ENCODE results near the gene PCDHB3.
A peak's percentile ranks its signal among the peaks of the same experiment; 100 is the strongest.
"Not testable (repeated sequence)": the region's sequence is repeated elsewhere in the genome, so short reads cannot be mapped to it uniquely, and the experiment has no call there.

PCDHB3 gene

GRCh38 chr5:141105350-141105749, 5.1 kb downstream of the PCDHB3 start:
- Histone ChIP-seq H3K9me3 (ENCODE audit: control extremely low read depth in 1 of 5, control insufficient read depth in 4 of 5, insufficient read depth in 2 of 5, low read depth in 1 of 5, low read length in 4 of 5) (peaks cover 0 to 18% (median 14%) of the 10 kb centered on the region in 5 experiments), H3K4me1 (ENCODE audit: control extremely low read depth in 1 of 4, control insufficient read depth in 4 of 4, insufficient read depth in 4 of 4, low read length in 3 of 4) (no peaks in the 10 kb centered on the region), H3K27ac (ENCODE audit: insufficient read depth in 1 of 2, low read depth in 1 of 2, low read length in 2 of 2, poor library complexity in 1 of 2, severe bottlenecking in 2 of 2) (no peak overlapping the region), H3K27me3 (replicated peaks in 2 of 5; ENCODE audit: control insufficient read depth in 4 of 5, insufficient read depth in 5 of 5, low read length in 4 of 5) (peaks cover 0 to 17% (median 10%) of the 10 kb centered on the region in 5 experiments), H3K36me3 (ENCODE audit: control insufficient read depth in 4 of 4, insufficient read depth in 4 of 4, low read length in 3 of 4) (no peaks in the 10 kb centered on the region), H3K4me3 (ENCODE audit: control insufficient read depth in 1 of 7, extremely low read depth in 1 of 7, insufficient read depth in 4 of 7, low read depth in 2 of 7, low read length in 6 of 7) (no peak overlapping the region)
- ChIA-PET POLR2A (no interaction called here), CTCF (no interaction called here)
- no peak for DNase-seq
- WGBS (ENCODE audit: insufficient coverage) = 67% methylated on average over 1 of the region's 2 CpGs

GRCh38 chr5:141119250-141119649, 19.0 kb downstream of the PCDHB3 start:
- POLR2A ChIA-PET = no interaction called here
- WGBS (ENCODE audit: insufficient coverage) = no CpG with 5 or more reads among the region's 2 CpGs

GRCh38 chr5:141121563-141121962, 21.3 kb downstream of the PCDHB3 start, which contains the start of gene PCDHB4:
PCDHB4 (plus strand) TSS chr5:141121818; CDS start chr5:141121999, 181 bp downstream.
- Histone ChIP-seq H3K27me3 (replicated peaks in 2 of 5; ENCODE audit: control insufficient read depth in 4 of 5, insufficient read depth in 5 of 5, low read length in 4 of 5) (peaks cover 0 to 21% (median 3%) of the 10 kb centered on the region in 5 experiments), H3K9me3 (ENCODE audit: control extremely low read depth in 1 of 5, control insufficient read depth in 4 of 5, insufficient read depth in 2 of 5, low read depth in 1 of 5, low read length in 4 of 5) (peaks cover 2 to 17% (median 9%) of the 10 kb centered on the region in 5 experiments), H3K27ac (ENCODE audit: insufficient read depth in 1 of 2, low read depth in 1 of 2, low read length in 2 of 2, poor library complexity in 1 of 2, severe bottlenecking in 2 of 2) (no peak within 1 kb of the TSS), H3K4me3 (ENCODE audit: control insufficient read depth in 1 of 7, extremely low read depth in 1 of 7, insufficient read depth in 4 of 7, low read depth in 2 of 7, low read length in 6 of 7) (no peak within 1 kb of the TSS), H3K4me1 (ENCODE audit: control extremely low read depth in 1 of 4, control insufficient read depth in 4 of 4, insufficient read depth in 4 of 4, low read length in 3 of 4) (no peaks in the 10 kb centered on the region), H3K36me3 (ENCODE audit: control insufficient read depth in 4 of 4, insufficient read depth in 4 of 4, low read length in 3 of 4) (no peaks in the 10 kb centered on the region)
- ChIA-PET CTCF (no interaction called here), POLR2A (no interaction called here)
- peak in 2 of 3 donors; percentile 18 to 19 for DNase-seq
- WGBS (ENCODE audit: insufficient coverage) = 20% methylated on average over 9 of the region's 16 CpGs

More at GRCh38 chr5:141119250-141119649, 19.0 kb downstream of the PCDHB3 start:
- Histone ChIP-seq H3K27ac (ENCODE audit: insufficient read depth in 1 of 2, low read depth in 1 of 2, low read length in 2 of 2, poor library complexity in 1 of 2, severe bottlenecking in 2 of 2) (no peak overlapping the region), H3K4me1 (ENCODE audit: control extremely low read depth in 1 of 4, control insufficient read depth in 4 of 4, insufficient read depth in 4 of 4, low read length in 3 of 4) (no peaks in the 10 kb centered on the region), H3K27me3 (replicated peaks in 2 of 5; ENCODE audit: control insufficient read depth in 4 of 5, insufficient read depth in 5 of 5, low read length in 4 of 5) (peaks cover 0 to 20% (median 3%) of the 10 kb centered on the region in 5 experiments), H3K4me3 (ENCODE audit: control insufficient read depth in 1 of 7, extremely low read depth in 1 of 7, insufficient read depth in 4 of 7, low read depth in 2 of 7, low read length in 6 of 7) (no peak overlapping the region), H3K36me3 (ENCODE audit: control insufficient read depth in 4 of 4, insufficient read depth in 4 of 4, low read length in 3 of 4) (no peaks in the 10 kb centered on the region), H3K9me3 (ENCODE audit: control extremely low read depth in 1 of 5, control insufficient read depth in 4 of 5, insufficient read depth in 2 of 5, low read depth in 1 of 5, low read length in 4 of 5) (peaks cover 2 to 18% (median 9%) of the 10 kb centered on the region in 5 experiments)
- CTCF ChIA-PET = no interaction called here
- no peak for DNase-seq

- no peak for DNase-seq
- Histone ChIP-seq H3K36me3 (ENCODE audit: control insufficient read depth in 4 of 4, insufficient read depth in 4 of 4, low read length in 3 of 4) (no peaks in the 10 kb centered on the region), H3K9me3 (ENCODE audit: control extremely low read depth in 1 of 5, control insufficient read depth in 4 of 5, insufficient read depth in 2 of 5, low read depth in 1 of 5, low read length in 4 of 5) (peaks cover 2 to 17% (median 11%) of the 10 kb centered on the region in 5 experiments), H3K27me3 (replicated peaks in 2 of 5; ENCODE audit: control insufficient read depth in 4 of 5, insufficient read depth in 5 of 5, low read length in 4 of 5) (peaks cover 0 to 21% (median 3%) of the 10 kb centered on the region in 5 experiments), H3K4me3 (ENCODE audit: control insufficient read depth in 1 of 7, extremely low read depth in 1 of 7, insufficient read depth in 4 of 7, low read depth in 2 of 7, low read length in 6 of 7) (no peak overlapping the region), H3K27ac (ENCODE audit: insufficient read depth in 1 of 2, low read depth in 1 of 2, low read length in 2 of 2, poor library complexity in 1 of 2, severe bottlenecking in 2 of 2) (no peak overlapping the region), H3K4me1 (ENCODE audit: control extremely low read depth in 1 of 4, control insufficient read depth in 4 of 4, insufficient read depth in 4 of 4, low read length in 3 of 4) (no peaks in the 10 kb centered on the region)
- ChIA-PET CTCF (no interaction called here), POLR2A (no interaction called here)
- 32% methylated on average over 9 of the region's 12 CpGs for WGBS (ENCODE audit: insufficient coverage)
Observed at GRCh38 chr5:141121985-141122384, 21.7 kb downstream of the PCDHB3 start.

GRCh38 chr5:141123396-141124135, 23.3 kb downstream of the PCDHB3 start:
- H3K27ac ChIP-seq (ENCODE audit: insufficient read depth in 1 of 2, low read depth in 1 of 2, low read length in 2 of 2, poor library complexity in 1 of 2, severe bottlenecking in 2 of 2); H3K4me3 ChIP-seq (ENCODE audit: control insufficient read depth in 1 of 7, extremely low read depth in 1 of 7, insufficient read depth in 4 of 7, low read depth in 2 of 7, low read length in 6 of 7); DNase-seq; H3K36me3 ChIP-seq (ENCODE audit: control insufficient read depth in 4 of 4, insufficient read depth in 4 of 4, low read length in 3 of 4); CTCF ChIA-PET; H3K4me1 ChIP-seq (ENCODE audit: control extremely low read depth in 1 of 4, control insufficient read depth in 4 of 4, insufficient read depth in 4 of 4, low read length in 3 of 4); POLR2A ChIA-PET: not testable (repeated sequence)
- 24% methylated on average over 20 of the region's 73 CpGs for WGBS (ENCODE audit: insufficient coverage)
- Histone ChIP-seq H3K9me3 (ENCODE audit: control extremely low read depth in 1 of 5, control insufficient read depth in 4 of 5, insufficient read depth in 2 of 5, low read depth in 1 of 5, low read length in 4 of 5) (peaks cover 2 to 17% (median 9%) of the 10 kb centered on the region in 5 experiments), H3K27me3 (replicated peaks in 2 of 5; ENCODE audit: control insufficient read depth in 4 of 5, insufficient read depth in 5 of 5, low read length in 4 of 5) (peaks cover 0 to 21% (median 3%) of the 10 kb centered on the region in 5 experiments)

GRCh38 chr5:141127305-141127704, 27.0 kb downstream of the PCDHB3 start:
- Histone ChIP-seq H3K9me3 (ENCODE audit: control extremely low read depth in 1 of 5, control insufficient read depth in 4 of 5, insufficient read depth in 2 of 5, low read depth in 1 of 5, low read length in 4 of 5) (peaks cover 0 to 14% (median 6%) of the 10 kb centered on the region in 5 experiments), H3K27me3 (replicated peaks in 2 of 5; ENCODE audit: control insufficient read depth in 4 of 5, insufficient read depth in 5 of 5, low read length in 4 of 5) (peaks cover 0 to 14% (median 2%) of the 10 kb centered on the region in 5 experiments), H3K4me1 (ENCODE audit: control extremely low read depth in 1 of 4, control insufficient read depth in 4 of 4, insufficient read depth in 4 of 4, low read length in 3 of 4) (no peaks in the 10 kb centered on the region), H3K4me3 (ENCODE audit: control insufficient read depth in 1 of 7, extremely low read depth in 1 of 7, insufficient read depth in 4 of 7, low read depth in 2 of 7, low read length in 6 of 7) (no peak overlapping the region), H3K36me3 (ENCODE audit: control insufficient read depth in 4 of 4, insufficient read depth in 4 of 4, low read length in 3 of 4) (no peaks in the 10 kb centered on the region), H3K27ac (ENCODE audit: insufficient read depth in 1 of 2, low read depth in 1 of 2, low read length in 2 of 2, poor library complexity in 1 of 2, severe bottlenecking in 2 of 2) (no peak overlapping the region)
- POLR2A ChIA-PET = no interaction called here
- DNase-seq = no peak
- no CpG with 5 or more reads among the region's 1 CpG for WGBS (ENCODE audit: insufficient coverage)
- CTCF ChIA-PET = no interaction called here

GRCh38 chr5:141135030-141135717, 34.9 kb downstream of the PCDHB3 start, which contains the start of gene PCDHB5:
PCDHB5 (plus strand) TSS chr5:141135206; CDS start chr5:141135435, 229 bp downstream.
- WGBS (ENCODE audit: insufficient coverage) = 22% methylated on average over 20 of the region's 22 CpGs
- peak; percentile 3 to 22 (median 5) for DNase-seq
- CTCF ChIA-PET = no interaction called here
- H3K27me3 ChIP-seq (replicated peaks in 2 of 5; ENCODE audit: control insufficient read depth in 4 of 5, insufficient read depth in 5 of 5, low read length in 4 of 5) = peaks cover 2 to 18% (median 6%) of the 10 kb centered on the region in 5 experiments
- H3K4me1 ChIP-seq (ENCODE audit: control extremely low read depth in 1 of 4, control insufficient read depth in 4 of 4, insufficient read depth in 4 of 4, low read length in 3 of 4) = no peaks in the 10 kb centered on the region
- POLR2A ChIA-PET = interaction anchor here (0.6 kb wide), 1 partner anchor 412 kb away, joined by 5 read pairs; no protein-coding TSS in a partner anchor
- H3K27ac ChIP-seq (ENCODE audit: insufficient read depth in 1 of 2, low read depth in 1 of 2, low read length in 2 of 2, poor library complexity in 1 of 2, severe bottlenecking in 2 of 2) = no peak within 1 kb of the TSS
- H3K9me3 ChIP-seq (ENCODE audit: control extremely low read depth in 1 of 5, control insufficient read depth in 4 of 5, insufficient read depth in 2 of 5, low read depth in 1 of 5, low read length in 4 of 5) = peaks cover 0 to 24% (median 20%) of the 10 kb centered on the region in 5 experiments
- H3K4me3 ChIP-seq (ENCODE audit: control insufficient read depth in 1 of 7, extremely low read depth in 1 of 7, insufficient read depth in 4 of 7, low read depth in 2 of 7, low read length in 6 of 7) = peak within 1 kb of the TSS in 3 of 7 experiments; percentile 40 to 56 (median 42)
- no peaks in the 10 kb centered on the region for H3K36me3 ChIP-seq (ENCODE audit: control insufficient read depth in 4 of 4, insufficient read depth in 4 of 4, low read length in 3 of 4)

Data from common myeloid progenitor, CD34-positive (primary cell).